GM21360 (cell line): ENCODE measurements around the gene KDM5A.
"Not testable (repeated sequence)": the region's sequence is repeated elsewhere in the genome, so short reads cannot be mapped to it uniquely, and the experiment has no call there.

Experiments used
- ATAC-seq: cut with Tn5 transposase; IDR thresholded peaks from one replicate; pipeline ENCODE4 v1.9.1; 2021; ENCODE audit warnings: mild to moderate bottlenecking, moderate library complexity; ENCODE audit not compliant: unreplicated experiment

KDM5A gene

DNA sequence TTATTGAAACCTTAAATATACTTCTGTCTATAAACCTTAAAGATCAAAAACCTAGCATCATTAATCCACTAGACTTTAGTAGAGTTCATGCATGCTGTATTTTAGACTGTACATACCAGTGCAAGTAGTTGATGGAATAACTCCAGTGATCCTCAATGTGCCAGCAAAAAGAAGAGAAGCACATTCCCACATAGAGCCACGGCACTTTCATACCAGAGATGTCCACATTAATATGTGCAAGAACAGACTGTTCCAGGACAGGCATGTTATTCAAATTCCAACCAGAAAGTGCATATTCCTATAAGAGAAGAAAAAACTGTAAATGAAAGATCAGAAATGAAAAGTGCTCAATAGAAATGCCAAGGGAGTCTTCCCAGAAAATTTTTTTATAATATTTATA lies 55.0 kb downstream of the KDM5A start:
- ATAC-seq, result no peak

DNA sequence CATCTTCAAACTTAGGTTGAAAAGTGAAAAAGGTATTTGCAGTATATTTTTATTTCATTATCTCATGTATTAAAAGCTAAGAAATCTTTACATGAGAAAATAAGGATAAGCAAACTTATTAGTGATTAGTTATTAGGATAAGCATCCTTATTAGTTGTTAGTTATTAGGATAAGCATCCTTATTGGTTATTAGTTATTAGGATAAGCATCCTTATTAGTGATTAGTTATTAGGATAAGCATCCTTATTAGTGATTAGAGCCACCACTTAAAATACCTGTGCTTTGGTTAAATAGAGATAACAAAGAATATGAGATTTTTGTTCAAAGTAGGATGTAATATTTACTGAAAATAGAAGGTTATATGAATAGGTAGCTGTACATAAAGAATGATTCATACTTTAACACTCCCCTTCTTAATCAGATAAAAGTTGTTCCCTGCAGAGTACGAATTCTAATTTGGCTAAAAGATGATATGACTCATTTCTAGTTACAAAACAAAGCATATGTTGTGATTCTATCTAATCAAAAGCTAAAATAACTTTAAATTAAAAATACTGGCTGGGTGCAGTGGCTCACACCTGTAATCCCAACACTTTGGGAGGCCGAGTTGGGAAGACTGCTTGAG lies 56.4 kb downstream of the KDM5A start:
- no peak for ATAC-seq

DNA sequence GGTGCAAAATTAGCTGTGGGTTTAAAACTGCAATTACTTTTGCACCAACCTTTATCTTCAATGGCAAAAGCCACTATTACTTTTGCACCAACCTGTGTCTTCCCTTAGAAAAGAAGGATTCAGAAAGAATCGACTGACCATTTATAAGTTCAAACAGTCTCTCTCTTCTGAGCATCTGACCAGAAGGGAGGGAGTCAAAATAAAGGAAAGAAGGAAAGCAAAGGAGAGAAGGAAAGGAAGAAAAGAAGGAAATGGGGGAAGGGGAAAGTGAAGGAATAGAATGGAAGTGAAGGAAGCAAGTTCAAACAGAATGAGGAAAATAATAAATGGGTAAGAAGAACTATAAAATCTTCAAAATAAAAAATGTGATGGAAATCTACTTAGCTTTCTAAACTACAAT lies 57.8 kb downstream of the KDM5A start:
- ATAC-seq, result no peak

DNA sequence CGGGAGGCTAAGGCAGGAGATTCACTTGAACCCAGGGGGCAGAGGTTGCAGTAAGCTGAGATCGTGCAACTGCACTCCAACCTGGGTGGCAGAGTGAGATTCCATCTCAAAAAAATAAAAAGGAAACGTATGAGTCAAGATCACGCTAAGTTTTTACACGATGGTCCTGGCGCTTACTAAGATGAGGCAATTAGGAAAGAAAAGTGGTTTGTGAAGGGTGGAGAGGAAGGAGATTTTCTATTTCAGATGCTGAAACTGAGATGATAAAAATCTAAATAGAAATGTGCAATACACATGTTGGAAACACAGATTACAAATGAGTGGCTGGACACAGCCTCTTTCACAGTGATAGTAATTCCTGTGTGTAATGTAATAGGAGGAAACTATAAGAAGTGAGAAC lies 63.2 kb downstream of the KDM5A start:
- no peak for ATAC-seq

DNA sequence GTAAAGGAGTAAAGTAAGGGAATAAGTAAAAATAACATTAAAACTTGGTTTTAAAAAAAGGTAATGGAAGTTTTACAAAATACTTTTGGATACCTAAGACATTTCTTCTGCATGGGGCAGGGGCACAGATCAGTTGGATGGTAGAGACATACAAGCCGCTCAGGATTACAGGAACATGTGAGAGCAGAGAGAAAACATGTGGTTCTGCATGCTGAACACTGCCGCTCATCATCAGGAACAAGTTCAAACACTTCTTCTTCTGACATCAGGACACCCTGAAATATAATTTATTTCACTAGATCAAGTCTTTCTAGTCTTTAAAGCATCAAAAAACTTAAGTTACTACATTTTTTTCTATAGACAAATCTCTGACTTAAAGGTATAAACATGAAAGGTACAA lies 65.6 kb downstream of the KDM5A start:
- no peak for ATAC-seq

DNA sequence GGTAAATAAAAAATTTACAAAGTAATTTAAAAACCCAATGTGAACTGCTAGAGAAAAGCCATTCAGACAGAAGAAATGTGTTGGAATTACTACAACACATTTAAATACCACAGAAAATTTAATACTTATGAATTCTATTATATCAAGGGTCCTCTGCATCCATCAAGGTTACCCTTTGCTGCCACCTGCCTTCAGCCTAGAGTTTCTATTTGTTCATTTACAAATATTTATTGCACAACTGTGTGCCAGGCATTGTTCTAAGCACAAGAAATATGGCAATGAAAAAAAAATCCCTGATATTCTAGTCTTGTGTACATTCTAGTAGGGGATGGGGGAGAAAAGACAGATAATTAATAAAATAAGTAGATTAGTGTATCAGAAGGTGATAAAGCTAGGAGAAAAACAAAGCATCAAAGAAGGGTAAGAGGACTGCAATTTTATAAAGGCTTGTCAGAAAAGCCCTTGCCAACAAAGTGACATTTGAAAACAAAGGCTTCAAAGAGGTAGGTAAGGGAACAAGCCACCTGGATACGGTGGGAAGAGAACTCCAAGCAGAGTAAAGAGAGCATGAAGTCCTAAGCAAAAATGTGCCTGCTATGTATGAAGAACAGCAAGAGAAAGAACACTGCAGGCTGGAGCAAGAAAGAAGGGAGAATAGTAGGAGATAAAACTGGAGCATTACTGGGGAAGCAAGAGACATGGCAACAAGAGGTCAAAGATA lies 67.4 kb downstream of the KDM5A start:
- no peak for ATAC-seq

DNA sequence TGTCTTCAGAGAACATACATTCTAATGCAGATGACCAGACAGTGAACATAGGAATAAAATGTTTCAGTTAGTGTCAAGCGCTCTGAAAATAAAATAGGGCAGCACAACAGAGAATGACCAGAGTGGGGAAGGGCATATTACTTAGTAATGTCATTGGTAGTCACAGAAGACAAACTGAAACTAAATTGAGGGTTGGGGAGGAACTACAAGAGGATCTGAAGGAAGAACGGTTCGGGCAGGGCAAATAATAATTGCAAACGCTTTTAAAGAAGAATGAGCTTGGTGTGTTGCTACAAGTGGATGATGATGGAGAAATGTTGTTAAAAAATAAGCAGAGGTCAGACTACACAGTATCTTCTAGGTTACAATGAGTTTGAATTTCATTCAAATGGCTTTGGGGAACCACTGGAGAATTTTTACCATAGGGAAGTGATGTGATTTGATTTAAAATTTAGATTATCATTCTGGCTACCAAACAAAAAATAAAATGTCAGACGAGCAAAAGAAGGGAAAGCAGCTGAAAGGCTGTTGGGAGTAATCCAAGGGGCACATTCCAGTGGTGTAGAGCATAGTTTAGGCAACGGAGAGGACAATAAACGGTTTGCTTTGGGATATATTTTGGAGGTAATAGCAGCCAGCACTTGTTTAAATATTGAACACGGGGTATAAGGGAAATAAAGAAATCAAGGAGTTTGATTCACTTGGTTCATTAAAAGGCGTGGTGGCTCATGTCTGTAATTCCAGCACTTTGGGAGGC lies 70.2 kb downstream of the KDM5A start:
- no peak for ATAC-seq

DNA sequence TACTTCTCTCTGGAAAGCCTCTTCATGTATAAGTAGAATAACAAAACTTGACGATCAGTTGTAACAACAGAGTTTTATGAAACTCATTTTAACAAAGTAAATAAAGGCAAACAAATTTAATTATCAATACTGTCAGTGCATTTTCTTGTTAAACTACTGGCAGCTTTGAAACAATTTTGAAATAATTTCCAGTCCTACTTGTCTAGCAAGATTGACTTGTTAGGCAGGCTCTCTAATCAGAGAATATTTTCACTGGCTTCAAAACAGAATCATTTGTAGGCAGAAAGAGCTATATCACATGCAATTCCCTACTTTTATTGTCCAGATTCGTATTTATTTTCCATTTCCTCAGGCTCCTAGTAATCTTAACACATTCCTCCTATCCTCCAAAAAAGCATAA lies 80.6 kb downstream of the KDM5A start:
- ATAC-seq, result no peak

DNA sequence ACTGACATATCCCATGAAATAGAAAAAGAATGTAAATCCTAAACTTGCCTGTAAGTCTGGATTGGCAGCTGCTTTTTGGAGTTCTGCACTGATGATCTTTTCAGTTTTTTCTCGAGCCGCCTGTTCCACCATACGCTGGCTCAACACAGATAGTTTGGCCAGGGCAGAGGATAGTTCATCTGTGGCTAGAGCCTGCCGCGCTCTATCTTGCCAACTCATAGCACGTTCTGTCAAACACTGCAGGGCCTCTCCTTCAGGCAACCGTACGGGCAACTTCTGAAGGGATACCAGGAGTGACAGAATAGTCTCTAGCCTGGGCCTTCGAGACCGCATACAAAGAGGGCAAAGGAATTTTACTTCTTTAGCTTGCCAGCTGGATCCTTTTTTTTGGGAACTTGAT lies 81.7 kb downstream of the KDM5A start:
- ATAC-seq, result no peak

DNA sequence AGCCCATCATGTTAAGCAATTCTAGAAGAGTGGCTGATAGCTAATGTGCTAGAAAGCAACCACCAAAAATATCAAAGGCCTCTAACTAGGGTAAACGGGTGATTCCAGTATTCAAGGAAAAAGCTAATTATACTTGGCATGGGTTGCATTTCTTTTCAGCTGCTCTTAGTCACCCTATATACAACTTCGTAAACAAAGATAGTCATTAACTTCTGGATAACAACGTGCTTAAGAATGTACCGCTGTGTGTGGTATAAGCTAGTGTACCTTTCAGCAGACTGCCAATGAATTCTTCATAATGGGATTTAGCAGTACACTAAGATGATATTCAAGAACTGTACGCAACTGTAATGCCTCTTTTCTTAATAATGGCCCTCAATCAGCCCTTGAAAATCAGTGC lies 84.3 kb downstream of the KDM5A start:
- ATAC-seq, result no peak

DNA sequence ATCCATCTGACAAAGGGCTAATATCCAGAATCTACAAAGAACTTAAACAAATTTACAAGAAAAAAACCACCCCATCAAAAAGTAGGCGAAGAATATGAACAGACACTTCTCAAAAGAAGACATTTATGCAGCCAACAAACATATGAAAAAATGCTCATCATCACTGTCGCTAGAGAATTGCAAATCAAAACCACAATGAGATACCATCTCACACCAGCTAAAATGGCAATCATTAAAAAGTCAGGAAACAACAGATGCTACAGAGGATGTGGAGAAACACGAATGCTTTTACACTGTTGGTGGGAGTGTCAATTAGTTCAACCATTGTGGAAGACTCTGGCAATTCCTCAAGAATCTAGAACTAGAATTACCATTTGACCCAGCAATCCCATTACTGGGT lies 86.4 kb downstream of the KDM5A start:
- ATAC-seq, result not testable (repeated sequence)

DNA sequence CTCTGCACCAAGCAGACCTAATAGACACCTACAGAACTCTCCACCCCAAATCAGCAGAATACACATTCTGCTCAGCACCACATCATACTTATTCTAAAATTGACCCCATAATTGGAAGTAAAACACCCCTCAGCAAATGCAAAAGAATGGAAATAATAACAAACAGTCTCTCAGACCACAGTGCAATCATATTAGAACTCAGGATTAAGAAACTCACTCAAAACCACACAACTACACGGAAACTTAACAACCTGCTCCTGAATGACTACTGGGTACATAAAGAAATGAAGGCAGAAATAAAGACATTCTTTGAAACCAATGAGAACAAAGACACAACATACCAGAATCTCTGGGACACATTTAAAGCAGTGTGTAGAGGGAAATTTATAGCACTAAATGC lies 89.0 kb downstream of the KDM5A start:
- not testable (repeated sequence) for ATAC-seq

DNA sequence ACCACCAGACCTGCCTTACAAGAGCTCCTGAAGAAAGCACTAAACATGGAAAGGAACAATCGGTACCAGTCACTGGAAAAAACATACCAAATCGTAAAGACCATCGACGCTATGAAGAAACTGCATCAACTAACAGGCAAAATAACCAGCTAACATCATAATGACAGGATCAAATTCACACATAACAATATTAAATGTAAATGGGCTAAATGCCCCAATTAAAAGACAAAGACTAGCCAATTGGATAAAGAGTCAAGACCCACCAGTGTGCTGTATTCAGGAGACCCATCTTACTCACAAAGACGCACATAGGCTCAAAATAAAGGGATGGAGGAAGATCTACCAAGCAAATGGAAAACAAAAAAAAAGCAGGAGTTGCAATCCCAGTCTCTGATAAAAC lies 89.6 kb downstream of the KDM5A start:
- ATAC-seq, result not testable (repeated sequence)

DNA sequence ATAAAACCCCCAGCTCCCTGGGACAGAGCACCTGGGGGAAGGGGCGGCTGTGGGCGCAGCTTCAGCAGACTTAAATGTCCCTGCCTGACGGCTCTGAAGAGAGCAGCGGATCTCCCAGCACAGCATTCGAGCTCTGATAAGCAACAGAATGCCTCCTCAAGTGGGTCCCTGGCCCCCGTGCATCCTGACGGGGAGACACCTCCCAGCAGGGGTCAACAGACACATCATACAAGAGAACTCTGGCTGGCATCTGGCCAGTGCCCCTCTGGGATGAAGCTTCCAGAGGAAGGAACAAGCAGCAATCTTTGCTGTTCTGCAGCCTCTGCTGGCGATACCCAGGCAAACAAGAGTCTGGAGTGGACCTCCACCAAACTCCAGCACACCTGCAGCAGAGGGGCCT lies 91.1 kb downstream of the KDM5A start:
- ATAC-seq, result not testable (repeated sequence)

DNA sequence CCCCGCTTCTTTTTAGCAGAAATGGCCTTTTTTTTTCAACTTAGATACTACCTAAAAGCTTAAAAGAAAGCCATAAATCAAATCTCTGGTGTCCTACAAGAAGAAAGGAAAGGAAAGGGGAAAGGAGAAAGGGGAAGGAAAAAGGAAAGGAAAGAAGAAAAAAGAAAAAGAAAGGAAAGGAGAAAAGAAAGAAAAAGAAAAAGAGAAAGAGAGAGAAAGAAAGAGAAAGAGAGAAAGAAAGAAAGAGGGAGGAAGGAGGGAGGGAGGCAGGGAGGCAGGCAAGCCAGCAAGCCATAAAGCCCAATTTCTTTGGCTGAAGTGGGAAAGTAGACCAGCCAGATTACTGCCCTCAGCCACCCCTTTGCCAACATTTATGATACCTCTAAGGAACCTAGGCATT lies 94.0 kb downstream of the KDM5A start:
- ATAC-seq, result no peak

DNA sequence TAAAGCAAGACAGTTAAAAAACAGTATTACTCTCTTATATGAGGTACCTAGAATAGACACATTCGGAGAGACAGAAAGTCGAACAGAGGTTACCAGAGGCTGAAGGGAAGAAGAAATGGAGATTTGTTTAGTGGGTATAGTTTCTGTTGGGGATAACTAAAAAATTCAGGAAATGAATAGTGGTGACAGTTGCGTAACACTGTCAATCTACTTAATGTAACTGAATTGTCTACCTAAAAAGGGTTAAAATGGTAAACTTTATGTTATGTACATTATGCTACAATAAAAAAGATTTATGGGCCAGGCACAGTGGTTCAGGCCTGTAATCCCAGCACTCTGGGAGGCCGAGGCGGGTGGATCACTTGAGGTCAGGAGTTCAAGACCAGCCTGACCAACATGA lies 95.9 kb downstream of the KDM5A start:
- ATAC-seq, result no peak

DNA sequence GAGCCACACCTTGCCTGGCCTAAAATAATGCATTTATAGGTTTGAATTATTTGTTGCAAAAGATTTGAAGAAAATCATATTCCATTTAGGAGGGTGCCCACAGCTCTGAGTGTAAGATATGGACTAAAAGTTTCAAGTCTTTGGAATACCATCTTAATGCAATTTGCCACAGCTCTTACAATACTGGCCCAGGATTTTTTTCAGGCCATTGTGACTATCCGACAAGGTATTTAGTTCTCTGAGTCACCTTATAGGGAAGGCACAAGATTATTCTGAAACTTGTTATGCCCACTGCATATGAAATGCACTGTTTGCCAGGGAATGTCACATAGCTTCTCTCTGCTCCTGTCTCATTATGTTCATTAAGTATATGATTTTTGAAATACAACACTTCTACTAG lies 96.9 kb downstream of the KDM5A start:
- ATAC-seq, result no peak

DNA sequence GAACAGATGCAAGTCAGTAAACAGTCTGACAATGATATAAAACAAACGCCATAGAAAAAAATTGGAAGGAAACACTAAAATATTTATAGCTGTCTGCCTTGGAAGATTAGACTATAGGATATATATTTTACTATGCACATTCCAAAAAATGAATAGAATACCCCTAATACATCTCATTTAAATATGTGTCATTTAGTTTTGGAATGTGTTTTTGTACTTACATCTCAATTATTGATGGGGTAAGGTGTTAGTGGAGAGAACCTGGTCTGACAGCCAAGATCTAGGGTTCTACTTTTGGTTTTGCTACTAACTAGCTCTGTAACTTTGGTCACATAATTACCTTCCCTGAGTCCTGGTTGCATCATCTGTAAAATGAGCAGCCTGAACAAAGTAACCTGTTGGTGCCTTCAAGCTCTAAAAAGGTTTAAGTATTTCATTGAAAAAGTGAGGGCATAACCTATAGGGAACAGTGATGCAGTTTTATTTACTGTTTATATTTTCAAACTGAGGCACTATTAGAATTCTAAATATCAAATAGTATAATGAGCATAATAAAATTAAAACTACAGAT lies 97.9 kb downstream of the KDM5A start:
- no peak for ATAC-seq

DNA sequence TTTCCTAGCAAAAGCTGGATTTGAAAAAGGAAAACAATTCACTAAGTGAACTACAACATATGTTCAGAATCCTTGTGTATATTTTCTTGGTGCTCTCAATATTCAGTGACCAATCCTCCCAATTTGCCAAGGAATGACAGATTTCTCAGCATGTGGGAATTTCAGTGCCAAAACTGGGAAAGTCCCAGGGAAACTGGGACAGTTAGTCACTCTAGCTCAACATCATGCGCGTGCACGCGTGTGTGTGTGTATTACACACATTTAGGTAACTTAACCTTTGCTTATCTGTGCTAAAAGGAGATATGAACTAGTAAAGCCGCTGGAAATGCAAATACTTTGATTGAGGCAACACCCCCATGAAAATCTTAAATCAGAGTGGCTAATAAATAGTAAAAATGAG lies 100.4 kb downstream of the KDM5A start:
- ATAC-seq, result no peak

DNA sequence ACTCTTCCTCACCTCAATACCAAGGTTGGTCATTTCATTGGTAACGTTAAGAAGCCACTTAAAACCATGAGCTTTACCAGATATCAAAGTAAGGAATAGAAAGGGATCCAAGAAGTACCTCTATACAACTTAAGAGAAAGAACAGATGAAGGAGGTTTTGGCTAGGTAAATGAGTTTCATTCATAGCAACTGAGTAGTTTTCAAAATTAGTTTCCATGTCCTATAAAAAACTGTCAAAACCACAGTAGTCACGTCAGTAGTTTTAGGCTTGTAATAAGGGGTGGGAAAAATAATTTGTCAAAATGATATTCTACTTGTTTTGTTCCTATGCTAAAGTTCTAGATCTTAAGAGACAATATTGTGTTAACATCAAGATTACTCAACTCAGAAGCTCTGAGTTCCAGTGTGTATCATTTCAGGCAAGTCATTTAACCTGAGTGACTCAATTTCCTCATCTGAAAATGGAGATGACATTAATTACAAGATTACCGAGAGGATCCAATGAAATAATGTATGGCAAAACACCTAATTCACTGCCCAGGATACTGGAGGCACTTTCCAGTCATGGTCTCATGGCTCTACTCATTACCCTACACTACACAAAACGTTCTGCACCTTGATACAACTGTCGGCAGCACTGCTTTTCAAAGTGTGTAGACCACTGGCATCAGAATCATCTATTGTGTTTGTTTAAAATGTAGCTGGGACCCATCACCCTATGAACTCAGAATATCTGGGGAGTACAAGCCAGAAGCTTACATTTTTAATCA lies 102.4 kb downstream of the KDM5A start:
- no peak for ATAC-seq

DNA sequence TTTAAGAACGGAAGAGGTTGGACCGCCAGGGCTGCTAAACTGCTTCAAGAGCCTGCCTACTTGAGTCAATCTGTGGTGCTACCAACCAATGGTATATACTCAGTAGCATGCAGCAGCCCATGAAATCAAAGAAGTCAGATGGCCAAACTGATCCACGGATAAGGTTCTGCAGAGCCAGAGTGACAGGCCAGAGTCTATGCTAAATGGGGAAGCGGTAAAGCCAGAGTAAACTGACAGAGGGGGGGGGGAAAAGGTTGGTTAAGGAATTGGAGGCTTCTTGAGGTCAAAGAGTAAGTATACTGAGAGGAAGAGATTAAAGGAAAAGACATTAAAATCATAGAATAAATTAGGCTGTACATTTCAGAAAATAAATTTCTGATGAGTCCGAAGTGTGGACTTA lies 111.1 kb downstream of the KDM5A start:
- no peak for ATAC-seq
